Measurements from ENCODE around the gene NUP205. TPM values are rescaled to one million over a fixed set of nuclear protein-coding genes. Genes with fewer than 3 reads are reported as not detected.

The NUP205 gene
- total RNA-seq, 1 experiment from 2014 or later, result 90.4 TPM

Other genes starting within 250 kb of the NUP205 start
- 22.3 TPM for gene CNOT4, start 47.8 kb upstream of the NUP205 start, total RNA-seq (2021; ENCODE audit: unreplicated experiment)
- gene STMP1, start 104.6 kb downstream of the NUP205 start, total RNA-seq (2021; ENCODE audit: unreplicated experiment), result 29.5 TPM
- not detected for gene SLC13A4, start 170.3 kb downstream of the NUP205 start, total RNA-seq (2021; ENCODE audit: unreplicated experiment)
- not detected for gene FAM180A, start 190.9 kb downstream of the NUP205 start, total RNA-seq (2021; ENCODE audit: unreplicated experiment)

All from Panc1 (cell line).